Esophagus muscularis mucosa (tissue), 4 donors: Measurements from ENCODE around the gene SMTN. TPM values are rescaled to one million over a fixed set of nuclear protein-coding genes. Genes with fewer than 3 reads are reported as not detected.
"Not testable (repeated sequence)": the region's sequence is repeated elsewhere in the genome, so short reads cannot be mapped to it uniquely, and the experiment has no call there.

Experiments used
- DNase-seq: peaks from one replicate; pipeline ENCODE4 v3.0.0-alpha.2; 2017; ENCODE audit errors: extremely low spot score
- H3K27ac ChIP-seq, 4 donors: fragments of 200-600 bp; sonication (generic); replicated peaks in 1 of 4; 1 replicate in 3 of 4; 2 replicates in 1 of 4; pipeline ENCODE4 v1.5.1; 2016 to 2019; ENCODE audit warnings: mild to moderate bottlenecking in 1 of 4
- H3K27me3 ChIP-seq, 4 donors: fragments of 200-600 bp; sonication (generic); one replicate each; pipeline versions ENCODE4 v1.5.1 to v1.6.0; 2016 to 2019
- H3K36me3 ChIP-seq, 4 donors: fragments of 200-600 bp; sonication (generic); one replicate each; pipeline ENCODE4 v1.5.1; 2016 to 2019
- H3K4me1 ChIP-seq, 4 donors: fragments of 200-600 bp; sonication (generic); one replicate each; pipeline ENCODE4 v1.5.1; 2016 to 2019
- H3K4me3 ChIP-seq, 4 donors: fragments of 200-600 bp; sonication (generic); 1 replicate in 2 of 4; 2 replicates in 2 of 4; pipeline ENCODE4 v1.5.1; 2016 to 2019; ENCODE audit warnings: mild to moderate bottlenecking in 4 of 4, moderate library complexity in 1 of 4
- H3K9me3 ChIP-seq, 4 donors: fragments of 200-600 bp; sonication (generic); 1 replicate in 3 of 4; 2 replicates in 1 of 4; pipeline ENCODE4 v1.5.1; 2016 to 2019
- CTCF ChIP-seq, 3 experiments: fragments of 200-600 bp in 2 of 3; fragments of 450-650 bp in 1 of 3; sonication (generic) in 2 of 3; IDR thresholded peaks; one replicate each; pipeline ENCODE4 v1.5.1; 2017 to 2019; ENCODE audit warnings: antibody characterized with exemption in 3 of 3, mild to moderate bottlenecking in 2 of 3, moderate library complexity in 1 of 3
- EP300 ChIP-seq: sonication (generic); formaldehyde crosslinking; IDR thresholded peaks from one replicate; pipeline ENCODE4 v1.6.1; 2017; ENCODE audit warnings: antibody characterized with exemption
- POLR2A ChIP-seq: fragments of 450-650 bp; IDR thresholded peaks from one replicate; pipeline ENCODE4 v1.6.1; 2017; ENCODE audit warnings: antibody characterized with exemption, moderate library complexity, mild to moderate bottlenecking, low read depth
- POLR2AphosphoS5 ChIP-seq, 2 donors: sonication (generic); formaldehyde crosslinking; IDR thresholded peaks; one replicate each; pipeline ENCODE4 v1.6.1; 2017; ENCODE audit warnings: antibody characterized with exemption in 2 of 2
- WGBS: methylation state at CpG from one replicate; pipeline ENCODE4 v1.1.5; 2018; 5-methylcytosine and 5-hydroxymethylcytosine counted together
- intact Hi-C: fragments of 100-400 bp; cut with DNase I; formaldehyde crosslinking; loops from one replicate; pipeline ENCODE4 v1.15.1; 2023
- total RNA-seq, 4 donors: library from RNA; depleted of rRNA; stranded (reverse); fragments of >200 nt; gene quantifications; one replicate each; pipeline versions ENCODE4 v1.1.0 to v1.2.1, GENCODE V29; 2016

SMTN gene
- total RNA-seq, 4 donors from 2014 or later: 1,154 to 1,495 (median 1,416) TPM

- intact Hi-C loops: no loop called here
Observed at GRCh38 chr22:31096657-31097279, 15.7 kb downstream of the SMTN start.

DNA sequence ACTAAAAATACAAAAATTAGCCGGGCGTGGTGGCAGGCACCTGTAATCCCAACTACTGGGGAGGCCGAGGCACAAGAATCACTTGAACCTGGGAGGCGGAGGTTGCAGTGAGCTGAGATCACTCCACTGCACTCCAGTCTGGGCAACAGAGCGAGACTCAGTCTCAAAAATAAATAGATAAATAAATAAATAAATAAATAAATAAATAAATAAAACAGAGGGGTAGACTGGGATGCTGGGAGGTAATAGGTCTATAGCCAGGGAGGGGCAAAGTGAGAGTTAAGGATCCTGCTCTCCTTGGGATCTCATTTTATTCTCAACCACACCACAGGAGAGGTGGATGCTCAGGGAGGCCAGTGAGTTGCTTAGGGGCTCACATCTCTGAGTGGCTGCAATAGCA lies 16.4 kb downstream of the SMTN start:
- intact Hi-C loops, H3K27me3 ChIP-seq, DNase-seq, H3K9me3 ChIP-seq, H3K4me3 ChIP-seq: not testable (repeated sequence)
- peaks cover 66 to 100% (median 99%) of the 10 kb centered on the region in 4 donors for H3K4me1 ChIP-seq
- peak overlapping the region; percentile 98 to 99 (median 99) for H3K27ac ChIP-seq
- 68% methylated on average over 5 of the region's 5 CpGs for WGBS
- H3K36me3 ChIP-seq: peaks cover 70 to 100% (median 94%) of the 10 kb centered on the region in 4 donors

More at GRCh38 chr22:31096657-31097279, 15.7 kb downstream of the SMTN start:
- Histone ChIP-seq H3K9me3 (no peaks in the 10 kb centered on the region), H3K27me3 (no peaks in the 10 kb centered on the region), H3K27ac (peak overlapping the region; percentile 98 to 99 (median 99)), H3K4me3 (peak overlapping the region; percentile 0 to 60 (median 14)), H3K36me3 (peaks cover 78 to 100% (median 98%) of the 10 kb centered on the region in 4 donors), H3K4me1 (peaks cover 62 to 100% (median 95%) of the 10 kb centered on the region in 4 donors)
- WGBS: 75% methylated on average over 25 of the region's 27 CpGs
- no peak for DNase-seq
- TF ChIP-seq EP300 (no peak), POLR2A (no peak), CTCF (IDR thresholded peaks at IDR 0.05) (peak in 1 of 3 experiments; percentile 5), POLR2AphosphoS5 (IDR thresholded peaks at IDR 0.05) (peak in 1 of 2 donors; percentile 32)

DNA sequence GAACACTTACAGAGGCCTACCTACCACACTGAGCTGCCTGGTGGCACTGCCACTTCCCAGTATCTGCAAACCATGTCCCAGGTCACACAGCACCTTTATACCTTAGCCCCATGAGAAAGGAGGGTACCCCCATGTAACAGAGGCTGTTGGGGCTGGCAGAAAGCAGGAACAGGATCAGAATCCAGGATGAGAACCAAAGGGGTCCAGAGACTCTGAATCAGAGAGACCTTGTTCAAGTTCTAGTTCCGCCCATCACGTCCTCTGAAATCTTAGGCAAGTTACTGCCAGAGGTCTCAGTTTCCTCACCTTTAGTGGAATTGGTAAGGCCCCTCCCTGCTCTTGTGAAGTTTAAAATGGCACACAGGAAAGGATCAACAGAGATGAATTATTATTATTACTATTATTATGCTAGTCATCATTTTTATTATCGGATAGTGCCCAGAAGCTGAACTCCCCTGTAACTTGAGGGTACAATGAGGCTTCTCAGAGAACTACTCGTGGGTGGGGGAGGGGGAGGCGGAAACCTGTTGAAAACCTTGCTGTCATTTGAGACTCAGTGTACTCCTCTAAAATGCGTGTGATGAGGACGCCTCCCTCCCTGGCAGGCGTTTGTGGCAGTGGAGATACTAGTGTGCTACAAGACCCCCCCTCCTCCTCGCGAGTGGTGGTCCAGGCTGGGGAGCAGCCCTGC lies 17.0 kb downstream of the SMTN start:
- intact Hi-C loops: no loop called here
- no peak for DNase-seq
- WGBS: 37% methylated on average over 10 of the region's 10 CpGs
- Histone ChIP-seq H3K4me1 (peaks cover 66 to 100% (median 99%) of the 10 kb centered on the region in 4 donors), H3K27me3 (no peaks in the 10 kb centered on the region), H3K36me3 (peaks cover 67 to 98% (median 89%) of the 10 kb centered on the region in 4 donors), H3K9me3 (no peaks in the 10 kb centered on the region), H3K27ac (peak overlapping the region; percentile 98 to 99 (median 99)), H3K4me3 (peak overlapping the region in 3 of 4 donors; percentile 11 to 40 (median 18))
- no peak for TF ChIP-seq POLR2AphosphoS5 (IDR thresholded peaks at IDR 0.05)
- no peak for TF ChIP-seq POLR2A
- no peak for TF ChIP-seq EP300
- TF ChIP-seq CTCF (IDR thresholded peaks at IDR 0.05): no peak

DNA sequence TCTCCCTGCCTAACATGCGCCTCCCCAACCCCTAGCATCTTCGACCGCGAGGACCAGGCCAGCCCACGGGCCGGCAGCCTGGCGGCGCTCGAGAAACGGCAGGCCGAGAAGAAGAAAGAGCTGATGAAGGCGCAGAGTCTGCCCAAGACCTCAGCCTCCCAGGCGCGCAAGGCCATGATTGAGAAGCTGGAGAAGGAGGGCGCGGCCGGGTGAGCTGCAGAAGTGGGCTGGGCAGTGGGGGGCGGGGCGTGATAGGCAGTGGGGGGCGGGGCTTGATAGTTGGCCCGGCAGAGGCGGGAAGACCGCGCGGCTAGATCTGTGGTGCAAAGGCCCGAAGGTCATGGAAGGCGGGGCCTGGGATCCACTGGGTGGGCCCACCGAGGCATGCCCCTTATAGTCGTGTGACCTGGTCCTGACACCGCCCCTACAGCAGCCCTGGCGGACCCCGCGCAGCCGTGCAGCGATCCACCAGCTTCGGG lies 17.6 kb downstream of the SMTN start:
- Histone ChIP-seq H3K9me3 (no peaks in the 10 kb centered on the region), H3K36me3 (peaks cover 61 to 98% (median 86%) of the 10 kb centered on the region in 4 donors), H3K4me1 (peaks cover 72 to 100% (median 100%) of the 10 kb centered on the region in 4 donors), H3K27me3 (no peaks in the 10 kb centered on the region), H3K4me3 (peak overlapping the region; percentile 4 to 40 (median 14)), H3K27ac (peak overlapping the region; percentile 98 to 99 (median 99))
- intact Hi-C loops: no loop called here
- TF ChIP-seq CTCF (IDR thresholded peaks at IDR 0.05) (peak in 2 of 3 experiments; percentile 7 to 8), EP300 (no peak), POLR2AphosphoS5 (IDR thresholded peaks at IDR 0.05) (peak in 1 of 2 donors; percentile 49)
- no peak for DNase-seq
- 67% methylated on average over 30 of the region's 36 CpGs for WGBS

- no peaks in the 10 kb centered on the region for H3K27me3 ChIP-seq
- no peak for DNase-seq
- WGBS: 39% methylated on average over 3 of the region's 6 CpGs
- H3K27ac ChIP-seq: peak overlapping the region; percentile 98 to 99 (median 99)
- peak overlapping the region in 1 of 4 donors; percentile 4 for H3K4me3 ChIP-seq
- peaks cover 78 to 100% (median 100%) of the 10 kb centered on the region in 4 donors for H3K4me1 ChIP-seq
- H3K36me3 ChIP-seq: peaks cover 56 to 98% (median 84%) of the 10 kb centered on the region in 4 donors
- intact Hi-C loops: no loop called here
- TF ChIP-seq POLR2A: no peak
- TF ChIP-seq EP300: no peak
- peak in 1 of 2 donors; percentile 21 for TF ChIP-seq POLR2AphosphoS5 (IDR thresholded peaks at IDR 0.05)
- TF ChIP-seq CTCF (IDR thresholded peaks at IDR 0.05): no peak
- no peaks in the 10 kb centered on the region for H3K9me3 ChIP-seq
Observed at GRCh38 chr22:31099386-31099785, 18.3 kb downstream of the SMTN start.
